Choroid plexus epithelial cell (primary cell): ENCODE measurements around the gene ACTR3.

Source experiments
- DNase-seq: peaks from one replicate; pipeline ENCODE4 v3.0.0-alpha.2; 2010; ENCODE audit warnings: low read depth
- H3K4me3 ChIP-seq: 2 replicates; pipeline ENCODE4 v1.5.1; 2011; ENCODE audit warnings: low read depth, mild to moderate bottlenecking, control low read depth, low read length, moderate library complexity
- TF ChIP-seq, protein P1 (sequence below): conservative IDR thresholded peaks from 2 replicates; pipeline ENCODE4 v1.5.1; 2011; ENCODE audit warnings: low read depth, mild to moderate bottlenecking, control low read depth, inconsistent platforms, low read length, moderate library complexity

Gene ACTR3

DNA sequence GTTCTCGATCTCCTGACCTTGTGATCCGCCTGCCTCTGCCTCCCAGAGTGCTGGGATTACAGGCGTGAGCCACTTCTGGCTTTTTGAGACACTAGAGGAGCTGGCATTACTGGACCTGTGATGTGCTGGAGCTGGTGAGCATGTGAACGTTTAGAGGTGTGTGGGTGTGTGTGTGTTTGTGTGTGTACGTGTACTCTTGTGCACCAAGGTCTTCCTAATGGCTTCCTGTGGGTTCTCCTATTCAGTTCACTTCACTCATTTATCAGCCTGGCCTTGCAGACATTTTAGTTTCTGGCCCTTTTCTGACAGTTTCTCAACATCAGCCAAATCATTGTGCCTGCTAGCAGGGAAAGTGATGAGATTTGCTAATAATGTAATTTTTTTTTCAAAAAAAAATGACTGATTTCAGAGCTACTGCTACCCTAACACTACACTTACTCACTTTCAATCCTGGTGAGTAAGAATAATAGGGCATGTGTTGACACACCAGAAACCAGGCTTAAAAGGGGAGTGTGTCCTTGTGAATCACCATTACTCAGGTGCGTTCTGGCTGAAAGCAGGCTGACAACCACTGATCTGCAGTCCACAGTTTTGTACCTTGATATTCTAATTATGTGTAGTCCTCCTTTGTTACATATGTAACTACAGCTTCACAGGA lies 41.0 kb upstream of the ACTR3 start:
- TF ChIP-seq, protein P1, sequence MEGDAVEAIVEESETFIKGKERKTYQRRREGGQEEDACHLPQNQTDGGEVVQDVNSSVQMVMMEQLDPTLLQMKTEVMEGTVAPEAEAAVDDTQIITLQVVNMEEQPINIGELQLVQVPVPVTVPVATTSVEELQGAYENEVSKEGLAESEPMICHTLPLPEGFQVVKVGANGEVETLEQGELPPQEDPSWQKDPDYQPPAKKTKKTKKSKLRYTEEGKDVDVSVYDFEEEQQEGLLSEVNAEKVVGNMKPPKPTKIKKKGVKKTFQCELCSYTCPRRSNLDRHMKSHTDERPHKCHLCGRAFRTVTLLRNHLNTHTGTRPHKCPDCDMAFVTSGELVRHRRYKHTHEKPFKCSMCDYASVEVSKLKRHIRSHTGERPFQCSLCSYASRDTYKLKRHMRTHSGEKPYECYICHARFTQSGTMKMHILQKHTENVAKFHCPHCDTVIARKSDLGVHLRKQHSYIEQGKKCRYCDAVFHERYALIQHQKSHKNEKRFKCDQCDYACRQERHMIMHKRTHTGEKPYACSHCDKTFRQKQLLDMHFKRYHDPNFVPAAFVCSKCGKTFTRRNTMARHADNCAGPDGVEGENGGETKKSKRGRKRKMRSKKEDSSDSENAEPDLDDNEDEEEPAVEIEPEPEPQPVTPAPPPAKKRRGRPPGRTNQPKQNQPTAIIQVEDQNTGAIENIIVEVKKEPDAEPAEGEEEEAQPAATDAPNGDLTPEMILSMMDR = no peak
- H3K4me3 ChIP-seq = no peak overlapping the region
- DNase-seq = no peak

GRCh38 chr2:113850687-113851086 lies 39.2 kb upstream of the ACTR3 start:
- no peak for DNase-seq

GRCh38 chr2:113851640-113852039 lies 38.2 kb upstream of the ACTR3 start:
- TF ChIP-seq, protein P1 = no peak
- DNase-seq = peak; percentile 55
- no peak overlapping the region for H3K4me3 ChIP-seq

More at GRCh38 chr2:113850687-113851086, 39.2 kb upstream of the ACTR3 start:
- TF ChIP-seq, protein P1 = no peak
- H3K4me3 ChIP-seq = no peak overlapping the region

DNA sequence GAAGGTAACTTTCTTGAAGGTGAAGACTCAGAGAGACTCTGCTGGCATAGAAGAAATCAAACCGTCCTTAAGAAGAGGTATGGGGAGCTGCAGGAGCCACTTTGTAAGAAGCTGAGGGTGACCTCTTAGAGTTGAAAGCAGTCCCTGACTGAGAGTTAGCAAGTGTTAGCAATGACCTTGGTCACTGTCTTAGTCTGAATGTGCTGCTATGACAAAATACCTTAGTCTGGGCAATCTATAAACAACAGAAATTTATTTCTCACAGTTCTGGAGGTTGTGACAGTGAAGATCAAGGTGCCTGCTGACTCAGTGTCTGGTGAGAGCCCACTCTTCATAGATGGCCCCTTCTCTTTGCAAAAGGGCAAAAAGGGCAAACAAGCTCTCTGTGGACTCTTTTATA lies 35.7 kb upstream of the ACTR3 start:
- DNase-seq = no peak
- no peak overlapping the region for H3K4me3 ChIP-seq
- TF ChIP-seq, protein P1 = no peak

DNA sequence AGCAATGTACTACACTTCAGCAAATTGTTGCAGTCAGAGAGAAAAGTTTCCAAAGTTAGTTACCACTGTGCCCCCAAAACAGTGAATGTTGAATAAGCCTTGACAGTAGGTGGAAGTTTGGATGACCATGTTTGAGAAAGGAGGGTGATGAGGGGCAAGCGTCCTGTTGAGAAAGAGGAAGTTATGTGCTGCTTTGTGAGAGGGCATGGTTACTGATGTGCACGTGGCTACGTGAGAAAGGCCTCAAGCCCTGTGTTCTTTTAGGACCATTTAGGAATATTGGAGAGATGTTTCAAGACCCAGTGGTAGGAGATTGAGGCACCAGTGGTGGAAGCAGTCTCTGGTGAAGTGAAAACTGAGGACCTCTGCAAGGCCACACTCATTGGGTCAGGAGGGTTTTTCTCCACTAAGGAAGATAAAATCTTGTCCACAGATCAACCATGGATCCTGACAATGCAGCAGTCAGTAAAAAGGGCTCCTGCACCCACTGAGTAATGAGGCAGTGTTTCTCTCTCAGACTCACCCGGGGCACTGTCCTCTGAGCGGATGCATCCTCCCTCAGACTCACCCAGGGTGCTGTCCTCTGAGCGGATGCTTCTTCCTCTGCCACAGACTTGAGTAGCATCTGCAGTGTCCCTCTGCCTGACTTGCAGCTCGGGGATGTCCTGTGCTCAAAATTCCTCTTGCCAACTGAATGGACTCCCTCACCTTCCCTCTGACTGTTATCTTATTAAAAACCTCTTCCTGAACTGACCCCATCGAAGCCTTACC lies 34.7 kb upstream of the ACTR3 start:
- no peak for DNase-seq
- TF ChIP-seq, protein P1 = no peak
- H3K4me3 ChIP-seq = no peak overlapping the region

DNA sequence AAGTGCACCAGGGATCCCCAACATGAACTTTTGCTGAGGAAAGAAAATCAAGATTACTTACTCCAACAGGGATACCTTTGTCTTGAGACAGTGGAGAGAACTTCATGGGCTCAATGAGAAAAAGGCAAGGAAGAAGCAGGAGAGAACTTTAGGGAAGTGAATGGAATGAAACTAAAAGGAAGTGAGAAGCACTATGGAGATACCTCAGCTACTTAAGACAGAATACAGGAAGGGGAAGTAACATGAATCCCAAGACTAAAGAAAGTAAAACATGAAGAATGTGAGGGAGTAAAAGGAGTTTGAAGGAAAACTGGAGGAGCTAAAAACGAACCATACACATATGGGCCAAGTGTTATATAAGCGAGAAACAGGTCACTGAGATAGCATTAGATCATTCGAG lies 32.4 kb upstream of the ACTR3 start:
- TF ChIP-seq, protein P1 = no peak
- no peak overlapping the region for H3K4me3 ChIP-seq

More for the DNA sequence above, 32.4 kb upstream of the ACTR3 start:
- DNase-seq = no peak
